ENCODE results near the gene IFI27L2. TPM values are rescaled to one million over a fixed set of nuclear protein-coding genes. Genes with fewer than 3 reads are reported as not detected.

Gene IFI27L2
- total RNA-seq, 1 experiment from 2014 or later = 4.7 TPM

- Histone ChIP-seq H3K4me3 (ENCODE audit: low read depth, low read length) (no peak overlapping the region), H3K36me3 (ENCODE audit: control insufficient read depth, insufficient read depth, low read length) (no peaks in the 10 kb centered on the region), H3K9me3 (no peaks in the 10 kb centered on the region), H3K27me3 (replicated peaks; ENCODE audit: control insufficient read depth, insufficient read depth, low read length) (no peaks in the 10 kb centered on the region), H3K4me1 (0 out of 2 replicates have a peak, but pooled peaks cover 4% of the 10 kb centered on the region)
- intact Hi-C loops (cut with micrococcal nuclease; ENCODE audit: unreplicated experiment) = no loop called here
- ChIA-PET POLR2A (no interaction called here), CTCF (no interaction called here)
- no TSS peak for BruUV-seq (replicated peaks)
- Mint-ChIP-seq H3K4me1 (ENCODE audit: low read depth, unreplicated experiment) (no peaks in the 10 kb centered on the region), H3K36me3 (ENCODE audit: insufficient read depth, unreplicated experiment) (no peaks in the 10 kb centered on the region), H3K9me3 (ENCODE audit: unreplicated experiment) (no peaks in the 10 kb centered on the region), H3K27ac (ENCODE audit: unreplicated experiment) (no peak overlapping the region), H3K27me3 (ENCODE audit: insufficient read depth, unreplicated experiment) (peaks cover 18% of the 10 kb centered on the region), H3K4me3 (ENCODE audit: unreplicated experiment) (no peak overlapping the region)
- TF ChIP-seq, protein P1, sequence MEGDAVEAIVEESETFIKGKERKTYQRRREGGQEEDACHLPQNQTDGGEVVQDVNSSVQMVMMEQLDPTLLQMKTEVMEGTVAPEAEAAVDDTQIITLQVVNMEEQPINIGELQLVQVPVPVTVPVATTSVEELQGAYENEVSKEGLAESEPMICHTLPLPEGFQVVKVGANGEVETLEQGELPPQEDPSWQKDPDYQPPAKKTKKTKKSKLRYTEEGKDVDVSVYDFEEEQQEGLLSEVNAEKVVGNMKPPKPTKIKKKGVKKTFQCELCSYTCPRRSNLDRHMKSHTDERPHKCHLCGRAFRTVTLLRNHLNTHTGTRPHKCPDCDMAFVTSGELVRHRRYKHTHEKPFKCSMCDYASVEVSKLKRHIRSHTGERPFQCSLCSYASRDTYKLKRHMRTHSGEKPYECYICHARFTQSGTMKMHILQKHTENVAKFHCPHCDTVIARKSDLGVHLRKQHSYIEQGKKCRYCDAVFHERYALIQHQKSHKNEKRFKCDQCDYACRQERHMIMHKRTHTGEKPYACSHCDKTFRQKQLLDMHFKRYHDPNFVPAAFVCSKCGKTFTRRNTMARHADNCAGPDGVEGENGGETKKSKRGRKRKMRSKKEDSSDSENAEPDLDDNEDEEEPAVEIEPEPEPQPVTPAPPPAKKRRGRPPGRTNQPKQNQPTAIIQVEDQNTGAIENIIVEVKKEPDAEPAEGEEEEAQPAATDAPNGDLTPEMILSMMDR (IDR thresholded peaks at IDR 0.05; ENCODE audit: insufficient read depth in 1 of 2, low read depth in 1 of 2, low read length in 1 of 2, severe bottlenecking in 1 of 2, unreplicated experiment in 1 of 2) = no peak
- DNase-seq = no peak
Observed at GRCh38 chr14:94171208-94171607, 41.8 kb upstream of the IFI27L2 start.

DNA sequence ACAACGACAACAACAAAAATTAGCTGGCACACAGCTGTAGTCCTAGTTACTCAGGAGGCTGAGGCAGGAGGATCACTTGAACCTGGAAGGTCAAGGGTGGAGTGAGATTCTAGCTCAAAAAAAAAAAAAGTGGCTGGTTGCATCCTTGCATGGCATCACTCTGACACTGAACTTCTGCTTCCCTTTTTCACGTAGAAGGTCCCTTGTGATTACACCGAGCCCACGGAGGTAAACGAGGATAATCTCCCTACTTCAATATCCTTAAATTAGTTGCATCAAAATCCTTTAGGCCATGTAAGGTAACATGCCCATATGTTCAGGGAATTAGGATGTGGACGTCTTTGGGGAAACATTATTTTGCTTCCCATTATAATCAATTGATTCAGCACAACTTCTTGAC lies 40.7 kb upstream of the IFI27L2 start:
- ChIA-PET POLR2A (no interaction called here), CTCF (no interaction called here)
- Mint-ChIP-seq H3K36me3 (ENCODE audit: insufficient read depth, unreplicated experiment) (no peaks in the 10 kb centered on the region), H3K27ac (ENCODE audit: unreplicated experiment) (no peak overlapping the region), H3K4me1 (ENCODE audit: low read depth, unreplicated experiment) (no peaks in the 10 kb centered on the region), H3K9me3 (ENCODE audit: unreplicated experiment) (no peaks in the 10 kb centered on the region), H3K27me3 (ENCODE audit: insufficient read depth, unreplicated experiment) (peaks cover 8% of the 10 kb centered on the region), H3K4me3 (ENCODE audit: unreplicated experiment) (no peak overlapping the region)
- DNase-seq = no peak
- TF ChIP-seq, protein P1 (IDR thresholded peaks at IDR 0.05; ENCODE audit: insufficient read depth in 1 of 2, low read depth in 1 of 2, low read length in 1 of 2, severe bottlenecking in 1 of 2, unreplicated experiment in 1 of 2) = no peak
- no peaks in the 10 kb centered on the region for H3K27me3 ChIP-seq (replicated peaks; ENCODE audit: control insufficient read depth, insufficient read depth, low read length)
- H3K9me3 ChIP-seq = no peaks in the 10 kb centered on the region
- H3K36me3 ChIP-seq (ENCODE audit: control insufficient read depth, insufficient read depth, low read length) = no peaks in the 10 kb centered on the region
- no TSS peak for BruUV-seq (replicated peaks)
- no peak overlapping the region for H3K4me3 ChIP-seq (ENCODE audit: low read depth, low read length)
- intact Hi-C loops (cut with micrococcal nuclease; ENCODE audit: unreplicated experiment) = no loop called here
- 0 out of 2 replicates have a peak, but pooled peaks cover 4% of the 10 kb centered on the region for H3K4me1 ChIP-seq

DNA sequence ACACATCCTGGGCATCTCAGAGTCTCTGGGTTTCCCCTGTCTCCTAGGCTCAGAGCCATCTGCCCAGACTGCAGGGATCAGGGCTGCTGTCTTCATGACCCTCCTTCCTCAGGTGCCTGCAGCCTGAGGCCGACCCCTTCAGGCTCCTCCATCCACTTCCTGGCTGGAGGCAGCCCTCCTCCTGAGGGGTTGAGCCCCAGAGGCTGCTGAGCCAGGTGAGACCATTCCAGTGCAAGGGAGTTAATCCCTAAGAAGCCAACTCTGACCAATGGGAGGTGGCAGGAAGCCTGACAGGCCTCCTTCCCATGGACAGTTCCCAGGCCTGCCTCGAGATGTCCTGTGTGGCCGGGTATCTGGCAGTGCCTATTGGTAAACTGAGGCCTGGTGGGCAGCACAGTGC lies 36.3 kb upstream of the IFI27L2 start:
- peaks cover 8% of the 10 kb centered on the region for H3K27me3 Mint-ChIP-seq (ENCODE audit: insufficient read depth, unreplicated experiment)
- no peaks in the 10 kb centered on the region for H3K9me3 Mint-ChIP-seq (ENCODE audit: unreplicated experiment)
- H3K4me1 Mint-ChIP-seq (ENCODE audit: low read depth, unreplicated experiment) = no peaks in the 10 kb centered on the region
- H3K27me3 ChIP-seq (replicated peaks; ENCODE audit: control insufficient read depth, insufficient read depth, low read length) = no peaks in the 10 kb centered on the region
- intact Hi-C loops (cut with micrococcal nuclease; ENCODE audit: unreplicated experiment) = no loop called here
- no peak overlapping the region for H3K4me3 ChIP-seq (ENCODE audit: low read depth, low read length)
- H3K36me3 Mint-ChIP-seq (ENCODE audit: insufficient read depth, unreplicated experiment) = no peaks in the 10 kb centered on the region
- H3K27ac Mint-ChIP-seq (ENCODE audit: unreplicated experiment) = no peak overlapping the region
- ChIA-PET CTCF (no interaction called here), POLR2A (no interaction called here)
- H3K4me3 Mint-ChIP-seq (ENCODE audit: unreplicated experiment) = no peak overlapping the region
- TF ChIP-seq, protein P1 (IDR thresholded peaks at IDR 0.05; ENCODE audit: insufficient read depth in 1 of 2, low read depth in 1 of 2, low read length in 1 of 2, severe bottlenecking in 1 of 2, unreplicated experiment in 1 of 2) = no peak
- H3K36me3 ChIP-seq (ENCODE audit: control insufficient read depth, insufficient read depth, low read length) = no peaks in the 10 kb centered on the region
- DNase-seq = no peak
- H3K9me3 ChIP-seq = no peaks in the 10 kb centered on the region
- no peaks in the 10 kb centered on the region for H3K4me1 ChIP-seq
- BruUV-seq (replicated peaks) = no TSS peak
